Ovary (tissue), 9 donors: ENCODE data around the gene CLEC16A. TPM values are rescaled to one million over a fixed set of nuclear protein-coding genes. Genes with fewer than 3 reads are reported as not detected.
A peak's percentile ranks its signal among the peaks of the same experiment; 100 is the strongest.

ENCODE experiments used
- DNase-seq, 5 donors: peaks; one replicate each; pipeline ENCODE4 v3.0.0-alpha.2; 2019 to 2020
- H3K27ac ChIP-seq, 2 donors: fragments of 200-600 bp; one replicate each; pipeline versions ENCODE4 v1.5.1 to v1.8.0; 2019 to 2022
- H3K27me3 ChIP-seq: fragments of 200-600 bp; one replicate; pipeline ENCODE4 v1.8.0; 2022
- H3K36me3 ChIP-seq: fragments of 200-600 bp; sonication (generic); one replicate; pipeline ENCODE4 v1.5.1; 2019
- H3K4me1 ChIP-seq: one replicate; pipeline ENCODE4 v1.8.1; 2013; ENCODE audit warnings: mild to moderate bottlenecking, moderate library complexity; ENCODE audit not compliant: insufficient read depth
- H3K4me3 ChIP-seq: fragments of 200-600 bp; sonication (generic); one replicate; pipeline ENCODE4 v1.5.1; 2017
- H3K9me3 ChIP-seq, 2 donors: fragments of 200-600 bp in 1 of 2; sonication (generic) in 1 of 2; one replicate each; pipeline versions ENCODE4 v1.5.1 to v1.8.1; 2013 to 2019; ENCODE audit warnings: mild to moderate bottlenecking in 1 of 2, moderate library complexity in 1 of 2
- CTCF ChIP-seq, 3 donors: fragments of 450-650 bp in 2 of 3; fragments of 200-600 bp in 1 of 3; IDR thresholded peaks; one replicate each; pipeline versions ENCODE4 v1.5.1 to v1.8.0; 2016 to 2022; ENCODE audit warnings: antibody characterized with exemption in 3 of 3, mild to moderate bottlenecking in 1 of 3
- EP300 ChIP-seq: sonication (generic); formaldehyde crosslinking; IDR thresholded peaks from one replicate; pipeline ENCODE4 v1.6.1; 2017; ENCODE audit warnings: antibody characterized with exemption
- POLR2A ChIP-seq: fragments of 450-650 bp; IDR thresholded peaks from one replicate; pipeline ENCODE4 v1.6.1; 2017; ENCODE audit warnings: antibody characterized with exemption, mild to moderate bottlenecking, moderate library complexity
- WGBS, 3 donors: extraction: QIAGEN DNeasy Blood & Tissue Kit in 1 of 3; methylation state at CpG; one replicate each; pipeline versions ENCODE4 v1.1.5 to v1.1.7; 2013 to 2017; 5-methylcytosine and 5-hydroxymethylcytosine counted together
- intact Hi-C, 4 donors: fragments of 100-400 bp; cut with DNase I; formaldehyde crosslinking; loops; one replicate each; pipeline versions ENCODE4 v1.11.0 to v1.15.1; 2022 to 2023
- polyA plus RNA-seq, 2 donors: library from polyadenylated mRNA; stranded (reverse); fragments of 200-250 nt in 1 of 2; fragments of 350-450 nt in 1 of 2; fragmentation: Illumina TruSeq in 1 of 2; extraction: RNeasy Lipid Tissue Mini Kit (QIAGEN cat#74804) in 1 of 2; gene quantifications; one replicate each; pipeline ENCODE4 v1.2.3, GENCODE V29; 2013 to 2014
- total RNA-seq, 7 donors: library from RNA; depleted of rRNA in 2 of 7; stranded (reverse); fragments of >200 nt in 2 of 7; fragmentation: NEBNext Ultra II Directional in 3 of 7; extraction: Animal tissue kit (Norgen Biotek cat#: 25700) in 3 of 7; gene quantifications; one replicate each; pipeline versions ENCODE4 v1.1.0 to v1.2.4, GENCODE V29; 2016 to 2023
- donor health status: DM: no; HTN: no; CAD: no; lungs with moderate emphysema.
- donor health status: DM: no; HTN: no; CAD: no.
- donor health status: Bipolar disorder and iron deficiency.
- donor health status: DM: yes; HTN: yes; CAD: no.
- donor health status: DM: no; HTN: no; CAD: no.
- donor health status: DM: yes; HTN: yes; CAD: no.

The CLEC16A gene
- total and polyA plus RNA-seq, 9 donors, result 6.4 to 28.1 (median 16.5) TPM

- Histone ChIP-seq H3K36me3 (no peaks in the 10 kb centered on the region), H3K9me3 (no peaks in the 10 kb centered on the region), H3K4me1 (peaks cover 17% of the 10 kb centered on the region), H3K27me3 (no peaks in the 10 kb centered on the region), H3K27ac (peak overlapping the region in 1 of 2 donors; percentile 38), H3K4me3 (no peak overlapping the region)
- no peak for DNase-seq
- 78 to 79% (median 78%) methylated on average over 11 of the region's 11 CpGs for WGBS, 3 donors
- TF ChIP-seq EP300 (no peak), CTCF (IDR thresholded peaks at IDR 0.05) (no peak), POLR2A (no peak)
- intact Hi-C loops, result loop anchor here in 2 of 4 donors (10.0 kb wide), 3 partner anchors 63 to 267 kb away; no protein-coding TSS in a partner anchor
Observed at GRCh38 chr16:11088074-11088730, 143.8 kb downstream of the CLEC16A start.

DNA sequence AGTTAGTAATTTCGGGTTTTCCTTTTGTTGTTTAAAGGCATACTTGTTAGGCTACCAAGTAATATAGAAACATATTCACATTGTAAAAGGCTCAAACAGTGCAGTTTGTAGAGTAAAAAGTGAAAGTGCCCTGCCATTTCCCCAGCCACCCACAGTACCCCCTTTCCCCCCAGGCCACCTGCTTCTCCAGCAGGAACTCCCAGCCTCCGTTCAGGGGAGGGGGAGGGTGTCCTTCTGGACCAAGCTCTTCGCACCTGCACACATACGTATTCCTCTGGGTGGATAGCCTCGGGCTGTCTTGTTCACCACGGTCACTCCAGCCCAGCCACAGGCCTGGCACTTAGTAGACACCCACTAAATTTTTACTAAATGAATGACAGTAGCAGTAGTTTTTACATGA lies 144.5 kb downstream of the CLEC16A start:
- no peak for DNase-seq
- H3K9me3 ChIP-seq, result no peaks in the 10 kb centered on the region
- no peak overlapping the region for H3K4me3 ChIP-seq
- H3K27ac ChIP-seq, result peak overlapping the region in 1 of 2 donors; percentile 38
- no peaks in the 10 kb centered on the region for H3K27me3 ChIP-seq
- H3K36me3 ChIP-seq, result no peaks in the 10 kb centered on the region
- TF ChIP-seq CTCF (IDR thresholded peaks at IDR 0.05) (no peak), POLR2A (no peak), EP300 (no peak)
- intact Hi-C loops, result loop anchor here in 2 of 4 donors (10.0 kb wide), 3 partner anchors 64 to 266 kb away; no protein-coding TSS in a partner anchor
- 87 to 94% (median 92%) methylated on average over 6 of the region's 6 CpGs for WGBS, 3 donors
- H3K4me1 ChIP-seq, result peaks cover 20% of the 10 kb centered on the region

- peak overlapping the region in 1 of 2 donors; percentile 6 for H3K27ac ChIP-seq
- intact Hi-C loops, result loop anchor here in 3 of 4 donors (10.0 kb wide), 4 partner anchors 45 to 265 kb away; no protein-coding TSS in a partner anchor
Observed at GRCh38 chr16:11089504-11090124, 145.2 kb downstream of the CLEC16A start.

GRCh38 chr16:11090232-11090631 lies 145.9 kb downstream of the CLEC16A start:
- Histone ChIP-seq H3K36me3 (no peaks in the 10 kb centered on the region), H3K27ac (no peak overlapping the region), H3K4me1 (peaks cover 16% of the 10 kb centered on the region), H3K9me3 (no peaks in the 10 kb centered on the region), H3K27me3 (no peaks in the 10 kb centered on the region), H3K4me3 (no peak overlapping the region)
- TF ChIP-seq EP300 (no peak), CTCF (IDR thresholded peaks at IDR 0.05) (no peak), POLR2A (no peak)
- intact Hi-C loops, result loop anchor here in 1 of 4 donors (10.0 kb wide), 1 partner anchor 45 kb away; no protein-coding TSS in a partner anchor
- DNase-seq, result peak in 1 of 5 donors; percentile 8
- WGBS, 3 donors, result 54 to 67% (median 58%) methylated on average over 6 of the region's 6 CpGs

More at GRCh38 chr16:11089504-11090124, 145.2 kb downstream of the CLEC16A start:
- peak; percentile 55 to 84 (median 73) for DNase-seq
- Histone ChIP-seq H3K9me3 (no peaks in the 10 kb centered on the region), H3K36me3 (no peaks in the 10 kb centered on the region), H3K4me3 (no peak overlapping the region), H3K27me3 (no peaks in the 10 kb centered on the region), H3K4me1 (peaks cover 21% of the 10 kb centered on the region)
- no peak for TF ChIP-seq CTCF (IDR thresholded peaks at IDR 0.05)
- TF ChIP-seq EP300, result no peak
- no peak for TF ChIP-seq POLR2A
- WGBS, 3 donors, result 20 to 41% (median 22%) methylated on average over 12 of the region's 12 CpGs
